Fibroblast of lung (primary cell): ENCODE data around the gene MARCO.
"Not testable (repeated sequence)": the region's sequence is repeated elsewhere in the genome, so short reads cannot be mapped to it uniquely, and the experiment has no call there.

Source experiments
- CTCF ChIP-seq, 2 donors: IDR thresholded peaks in 1 of 2; conservative IDR thresholded peaks in 1 of 2; 1 replicate in 1 of 2; 2 replicates in 1 of 2; pipeline ENCODE4 v1.5.1; 2011 to 2012; ENCODE audit warnings: low read length in 2 of 2, control low read depth in 1 of 2, inconsistent platforms in 1 of 2, low read depth in 1 of 2, mild to moderate bottlenecking in 1 of 2
- EZH2 ChIP-seq: IDR thresholded peaks from 2 replicates; pipeline ENCODE4 v1.5.1; 2012; ENCODE audit warnings: low read length, control low read depth, mild to moderate bottlenecking; ENCODE audit errors: missing control alignments

- TF ChIP-seq CTCF (conservative IDR thresholded peaks at IDR 0.05 in 1 of 2, IDR thresholded peaks at IDR 0.05 in 1 of 2; ENCODE audit: low read depth in 1 of 2, low read length in 2 of 2); EZH2: not testable (repeated sequence)
These were observed 61.9 kb downstream of the MARCO start for GRCh38 chr2:119003856-119004255.
